HL-60/S4 (cell line): ENCODE measurements around the gene TEX101.
"Not testable (repeated sequence)": the region's sequence is repeated elsewhere in the genome, so short reads cannot be mapped to it uniquely, and the experiment has no call there.

Experiments used
- in situ Hi-C: fragments of 300-500 bp; cut with MboI; formaldehyde crosslinking; loops from 2 replicates; pipeline ENCODE4 v1.14.3; 2022; ENCODE audit warnings: low sequenced_read_pairs

TEX101 gene

GRCh38 chr19:43414554-43414953 is at the start of gene TEX101:
Gene TEX101 (plus strand): TSS chr19:43414890. CDS start chr19:43415920, 1,030 bp downstream.
- in situ Hi-C loops: no loop called here

GRCh38 chr19:43365677-43366076 is 49.0 kb upstream of the TEX101 start:
- in situ Hi-C loops: not testable (repeated sequence)

GRCh38 chr19:43367822-43368221 is 46.9 kb upstream of the TEX101 start:
- in situ Hi-C loops: no loop called here

GRCh38 chr19:43368897-43369296 is 45.8 kb upstream of the TEX101 start:
- in situ Hi-C loops: not testable (repeated sequence)

- in situ Hi-C loops: no loop called here
Measured at GRCh38 chr19:43371909-43372308, 42.8 kb upstream of the TEX101 start.

GRCh38 chr19:43372462-43372861 is 42.2 kb upstream of the TEX101 start:
- in situ Hi-C loops: no loop called here

- in situ Hi-C loops: not testable (repeated sequence)
Measured at GRCh38 chr19:43377624-43378023, 37.1 kb upstream of the TEX101 start.

GRCh38 chr19:43380008-43380407 is 34.7 kb upstream of the TEX101 start:
- in situ Hi-C loops: no loop called here

GRCh38 chr19:43380771-43381386 is 33.8 kb upstream of the TEX101 start:
- in situ Hi-C loops: no loop called here

GRCh38 chr19:43382586-43383216 is 32.0 kb upstream of the TEX101 start:
- in situ Hi-C loops: not testable (repeated sequence)

GRCh38 chr19:43383254-43383653 is 31.4 kb upstream of the TEX101 start:
- in situ Hi-C loops: not testable (repeated sequence)

GRCh38 chr19:43383759-43384158 is 30.9 kb upstream of the TEX101 start:
- in situ Hi-C loops: not testable (repeated sequence)

- in situ Hi-C loops: not testable (repeated sequence)
Measured at GRCh38 chr19:43390903-43391551, 23.7 kb upstream of the TEX101 start.

GRCh38 chr19:43391552-43391935 is 23.1 kb upstream of the TEX101 start:
- in situ Hi-C loops: not testable (repeated sequence)

GRCh38 chr19:43393501-43393900 is 21.2 kb upstream of the TEX101 start:
- in situ Hi-C loops: not testable (repeated sequence)

- in situ Hi-C loops: no loop called here
Measured at GRCh38 chr19:43395561-43395960, 19.1 kb upstream of the TEX101 start.

GRCh38 chr19:43406297-43406696 is 8.4 kb upstream of the TEX101 start:
- in situ Hi-C loops: no loop called here

GRCh38 chr19:43407416-43408005 is 7.2 kb upstream of the TEX101 start:
- in situ Hi-C loops: no loop called here

- in situ Hi-C loops: no loop called here
Measured at GRCh38 chr19:43408043-43408442, 6.6 kb upstream of the TEX101 start.

GRCh38 chr19:43409415-43409814 is 5.3 kb upstream of the TEX101 start:
- in situ Hi-C loops: no loop called here

GRCh38 chr19:43412441-43412840 is 2.2 kb upstream of the TEX101 start:
- in situ Hi-C loops: no loop called here
